OCI-LY7 (cell line): Measurements from ENCODE around the gene XKR3. TPM values are rescaled to one million over a fixed set of nuclear protein-coding genes. Genes with fewer than 3 reads are reported as not detected.
A peak's percentile ranks its signal among the peaks of the same experiment; 100 is the strongest.

Source experiments
- BruUV-seq: library from RNA; stranded (reverse); fragments of 400-500 nt; replicated peaks from 2 replicates; lab custom pipeline; 2021; lab: Mats Ljungman, UMichigan
- CTCF ChIA-PET: fragments of 300-600 bp; sonication (Branson Sonifier 250); formaldehyde crosslinking; loops from one replicate; lab custom pipeline; 2022; ENCODE audit warnings: antibody characterized with exemption; ENCODE audit not compliant: unreplicated experiment; lab: Charles Lee
- POLR2A ChIA-PET: fragments of 300-600 bp; sonication (Branson Sonifier 250); formaldehyde crosslinking; loops from one replicate; lab custom pipeline; 2022; ENCODE audit warnings: antibody characterized with exemption; lab: Charles Lee
- DNase-seq: peaks from one replicate; pipeline ENCODE4 v3.0.0-alpha.2; 2015; ENCODE audit warnings: low spot score
- H2AFZ ChIP-seq: fragments of 200-600 bp; sonication (generic), shearing (Covaris generic); 2 replicates; pipeline ENCODE4 v1.6.1; 2014; ENCODE audit warnings: mild to moderate bottlenecking, antibody characterized with exemption, low read length, moderate library complexity
- H3K27ac ChIP-seq: fragments of 200-600 bp; sonication (generic); 2 replicates; pipeline ENCODE4 v1.5.1; 2014; ENCODE audit warnings: mixed run types, low read depth, mild to moderate bottlenecking, moderate library complexity, low read length, inconsistent platforms; ENCODE audit not compliant: poor library complexity, severe bottlenecking
- H3K36me3 ChIP-seq: fragments of 200-600 bp; sonication (generic); 2 replicates; pipeline ENCODE4 v1.6.1; 2014; ENCODE audit warnings: mild to moderate bottlenecking, antibody characterized with exemption, low read length, moderate library complexity, mixed read lengths; ENCODE audit not compliant: insufficient read depth
- H3K4me1 ChIP-seq: fragments of 200-600 bp; sonication (generic); 2 replicates; pipeline ENCODE4 v1.5.1; 2014; ENCODE audit warnings: mild to moderate bottlenecking, low read length; ENCODE audit not compliant: insufficient read depth, poor library complexity, severe bottlenecking
- H3K4me2 ChIP-seq: fragments of 200-600 bp; sonication (generic); 2 replicates; pipeline ENCODE4 v1.6.1; 2014; ENCODE audit warnings: mild to moderate bottlenecking, low read length
- H3K4me3 ChIP-seq: fragments of 200-600 bp; sonication (generic); 2 replicates; pipeline ENCODE4 v1.5.1; 2014; ENCODE audit warnings: mild to moderate bottlenecking, low read depth, low read length; ENCODE audit not compliant: poor library complexity, severe bottlenecking
- H3K79me2 ChIP-seq: fragments of 200-600 bp; sonication (generic); 2 replicates; pipeline ENCODE4 v1.6.1; 2016; ENCODE audit warnings: low read depth, mild to moderate bottlenecking, low read length, moderate library complexity, mixed read lengths; ENCODE audit not compliant: insufficient read depth
- H3K9me2 ChIP-seq: fragments of 200-600 bp; sonication (generic); 2 replicates; pipeline ENCODE4 v1.6.1; 2016; ENCODE audit warnings: mild to moderate bottlenecking, low read length, mixed read lengths; ENCODE audit not compliant: insufficient read depth
- H3K9me3 ChIP-seq: fragments of 200-600 bp; sonication (generic); 2 replicates; pipeline ENCODE4 v1.6.1; 2014; ENCODE audit warnings: mild to moderate bottlenecking, mixed run types, low read length, mixed read lengths
- H4K20me1 ChIP-seq: fragments of 200-600 bp; sonication (generic); 2 replicates; pipeline ENCODE4 v1.6.1; 2014; ENCODE audit warnings: mild to moderate bottlenecking, antibody characterized with exemption, low read length, moderate library complexity, mixed read lengths; ENCODE audit not compliant: insufficient read depth
- CTCF ChIP-seq: fragments of 200-600 bp; sonication (generic); conservative IDR thresholded peaks from 2 replicates; pipeline ENCODE4 v1.5.1; 2014; ENCODE audit warnings: mild to moderate bottlenecking, antibody characterized with exemption, low read length, moderate library complexity, mixed read lengths
- EZH2phosphoT487 ChIP-seq: fragments of 200-600 bp; sonication (generic); IDR thresholded peaks from 2 replicates; pipeline ENCODE4 v1.6.1; 2018; ENCODE audit warnings: low read depth, borderline replicate concordance, mild to moderate bottlenecking, mixed run types, antibody characterized with exemption, low read length, moderate library complexity, mixed read lengths
- intact Hi-C: fragments of 100-400 bp; cut with micrococcal nuclease; formaldehyde crosslinking; loops from one replicate; pipeline ENCODE4 v1.10.0; 2022; ENCODE audit not compliant: unreplicated experiment
- total RNA-seq, 2 experiments: library from RNA; depleted of rRNA in 1 of 2; stranded (reverse); fragments of >200 nt in 1 of 2; shearing (Covaris generic) in 1 of 2; gene quantifications; 2 replicates each; pipeline ENCODE4 v1.2.3, GENCODE V29; 2014 to 2022

Gene XKR3
- total RNA-seq, 2 experiments from 2014 or later, result not detected

- Histone ChIP-seq H3K4me1 (peaks cover 59% of the 10 kb centered on the region), H4K20me1 (no peaks in the 10 kb centered on the region), H3K4me3 (no peak overlapping the region), H3K4me2 (no peak overlapping the region), H3K9me2 (no peaks in the 10 kb centered on the region), H3K36me3 (no peaks in the 10 kb centered on the region), H3K27ac (no peak overlapping the region), H2AFZ (no peak overlapping the region), H3K79me2 (no peaks in the 10 kb centered on the region), H3K9me3 (no peaks in the 10 kb centered on the region)
- CTCF ChIA-PET, result no interaction called here
- DNase-seq, result no peak
- POLR2A ChIA-PET, result interaction anchor here (1.4 to 4.1 kb wide), 3 partner anchors 9 to 16 kb away, joined by 4 to 15 read pairs (median 9); no protein-coding TSS in a partner anchor
- BruUV-seq, result no TSS peak
- TF ChIP-seq EZH2phosphoT487 (no peak), CTCF (no peak)
- intact Hi-C loops, result no loop called here
Measured at GRCh38 chr22:16807109-16807508, 18.1 kb downstream of the XKR3 start.

GRCh38 chr22:16806401-16806800, 18.8 kb downstream of the XKR3 start:
- CTCF ChIA-PET, result no interaction called here
- Histone ChIP-seq H3K4me3 (no peak overlapping the region), H3K9me3 (no peaks in the 10 kb centered on the region), H3K4me1 (peaks cover 52% of the 10 kb centered on the region), H3K36me3 (no peaks in the 10 kb centered on the region), H3K9me2 (no peaks in the 10 kb centered on the region), H3K4me2 (no peak overlapping the region), H2AFZ (no peak overlapping the region), H3K27ac (no peak overlapping the region), H3K79me2 (no peaks in the 10 kb centered on the region), H4K20me1 (no peaks in the 10 kb centered on the region)
- DNase-seq, result no peak
- POLR2A ChIA-PET, result interaction anchor here (0.7 to 4.1 kb wide), 5 partner anchors 7 to 198 kb away, joined by 3 to 15 read pairs (median 4); no protein-coding TSS in a partner anchor
- no TSS peak for BruUV-seq
- intact Hi-C loops, result no loop called here
- TF ChIP-seq CTCF, result no peak
- no peak for TF ChIP-seq EZH2phosphoT487

- Histone ChIP-seq H3K4me1 (peaks cover 37% of the 10 kb centered on the region), H2AFZ (peak overlapping the region; percentile 65; the same call in 1 of the 2 replicates), H3K9me2 (no peaks in the 10 kb centered on the region), H3K9me3 (no peaks in the 10 kb centered on the region), H4K20me1 (no peaks in the 10 kb centered on the region), H3K79me2 (no peaks in the 10 kb centered on the region), H3K4me3 (no peak overlapping the region), H3K27ac (peak overlapping the region; percentile 17), H3K36me3 (no peaks in the 10 kb centered on the region), H3K4me2 (peak overlapping the region; percentile 36)
- BruUV-seq, result no TSS peak
- CTCF ChIA-PET, result no interaction called here
- TF ChIP-seq CTCF (no peak), EZH2phosphoT487 (no peak)
- POLR2A ChIA-PET, result interaction anchor here (1.1 to 4.1 kb wide), 5 partner anchors 10 to 21 kb away, joined by 3 to 15 read pairs (median 3); no protein-coding TSS in a partner anchor
- DNase-seq, result peak; percentile 31
- intact Hi-C loops, result no loop called here
Measured at GRCh38 chr22:16804882-16805281, 20.3 kb downstream of the XKR3 start.
